Endothelial cell of umbilical vein (primary cell): ENCODE data around the gene ELOVL5.

Experiments used
- CTCF ChIP-seq, 2 donors: IDR thresholded peaks; 1 replicate in 1 of 2; 2 replicates in 1 of 2; pipeline ENCODE4 v1.5.1; 2011; ENCODE audit warnings: low read length in 2 of 2, mild to moderate bottlenecking in 2 of 2, moderate library complexity in 2 of 2, control low read depth in 1 of 2, inconsistent platforms in 1 of 2, low read depth in 1 of 2; ENCODE audit not compliant: insufficient read depth in 1 of 2; ENCODE audit errors: extremely low read depth in 1 of 2
- EZH2 ChIP-seq: IDR thresholded peaks from 2 replicates; pipeline ENCODE4 v1.6.1; 2012; ENCODE audit warnings: borderline replicate concordance, low read depth, mild to moderate bottlenecking, moderate library complexity, low read length, inconsistent platforms; ENCODE audit not compliant: severe bottlenecking
- FOS ChIP-seq: IDR thresholded peaks from 2 replicates; pipeline ENCODE4 v1.6.1; 2011; ENCODE audit warnings: mild to moderate bottlenecking, low read length, moderate library complexity, borderline replicate concordance; ENCODE audit not compliant: insufficient read depth
- POLR2A ChIP-seq: IDR thresholded peaks from 2 replicates; pipeline ENCODE4 v1.6.1; 2012; ENCODE audit warnings: low read depth, mild to moderate bottlenecking, control low read depth, low read length
- POLR2AphosphoS5 ChIP-seq: IDR thresholded peaks from 2 replicates; pipeline ENCODE4 v1.6.1; 2012; ENCODE audit warnings: low read depth, mild to moderate bottlenecking, control low read depth, low read length, moderate library complexity; ENCODE audit not compliant: insufficient read depth
- TF ChIP-seq, protein P1 (sequence below): IDR thresholded peaks from 2 replicates; pipeline ENCODE4 v1.6.1; 2011; ENCODE audit not compliant: insufficient read depth, insufficient read length

DNA sequence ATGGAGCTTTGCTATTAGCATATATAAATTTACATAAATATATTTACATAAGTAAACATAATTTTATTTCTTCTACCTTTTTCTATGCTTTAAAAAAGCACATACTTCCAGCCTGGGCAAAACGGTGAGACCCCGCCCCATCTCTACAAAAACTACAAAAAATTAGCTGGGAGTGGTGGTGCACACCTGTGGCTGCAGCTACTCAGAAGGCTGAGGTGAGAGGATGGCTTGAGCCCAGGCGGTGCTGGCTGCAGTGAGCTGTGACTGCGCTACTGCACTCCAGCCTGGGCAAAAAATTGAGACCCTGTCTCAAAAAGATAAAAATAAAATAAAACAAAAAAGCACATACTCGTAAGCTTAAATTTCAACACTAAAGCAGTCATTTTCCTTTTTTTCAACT, 30.3 kb downstream of the ELOVL5 start:
- TF ChIP-seq EZH2 (no peak), CTCF (IDR thresholded peaks at IDR 0.05; ENCODE audit: extremely low read depth in 1 of 2, insufficient read depth in 1 of 2, low read depth in 1 of 2, low read length in 2 of 2) (no peak), POLR2AphosphoS5 (no peak), POLR2A (no peak), FOS (no peak)
- TF ChIP-seq, protein P1, sequence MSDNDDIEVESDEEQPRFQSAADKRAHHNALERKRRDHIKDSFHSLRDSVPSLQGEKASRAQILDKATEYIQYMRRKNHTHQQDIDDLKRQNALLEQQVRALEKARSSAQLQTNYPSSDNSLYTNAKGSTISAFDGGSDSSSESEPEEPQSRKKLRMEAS, result no peak
